Measurements from ENCODE around the gene MTHFD1L. TPM values are rescaled to one million over a fixed set of nuclear protein-coding genes. Genes with fewer than 3 reads are reported as not detected.

Gene MTHFD1L
- polyA plus RNA-seq, 3 donors: 0.25 to 1.3 (median 0.39) TPM

- H3K27ac ChIP-seq (ENCODE audit: low read depth in 1 of 2, low read length in 2 of 2): no peak overlapping the region
- Mint-ChIP-seq H3K9me3 (no peaks in the 10 kb centered on the region), H3K27me3 (ENCODE audit: low read depth in 3 of 3) (no peaks in the 10 kb centered on the region), H3K4me3 (no peak overlapping the region), H3K36me3 (peaks cover 3 to 8% of the 10 kb centered on the region in 2 donors), H3K27ac (peak overlapping the region in 1 of 7 donors; percentile 18), H3K4me1 (peaks cover 23% of the 10 kb centered on the region)
- H3K4me1 ChIP-seq (ENCODE audit: control insufficient read depth in 1 of 2, insufficient read depth in 2 of 2, low read length in 2 of 2): peaks cover 8% of the 10 kb centered on the region in 2 donors
- H3K9ac ChIP-seq (ENCODE audit: insufficient read depth, low read length, poor library complexity, severe bottlenecking): no peak overlapping the region
- no peaks in the 10 kb centered on the region for H4K20me1 ChIP-seq (ENCODE audit: insufficient read depth, low read length)
- no peaks in the 10 kb centered on the region for H3K27me3 ChIP-seq (ENCODE audit: control insufficient read depth in 2 of 2, insufficient read depth in 2 of 2, low read length in 2 of 2)
- H3K4me2 ChIP-seq (replicated peaks; ENCODE audit: extremely low read depth, low read length, poor library complexity, severe bottlenecking): no peak overlapping the region
- H3K36me3 ChIP-seq (replicated peaks in 1 of 2; ENCODE audit: control insufficient read depth in 1 of 2, insufficient read depth in 2 of 2, low read length in 2 of 2): peaks cover 0 to 6% of the 10 kb centered on the region in 2 donors
- TF ChIP-seq CTCF (IDR thresholded peaks at IDR 0.05): no peak
- no peaks in the 10 kb centered on the region for H3K9me3 ChIP-seq (replicated peaks in 1 of 2; ENCODE audit: control insufficient read depth in 1 of 2, insufficient read depth in 1 of 2, low read length in 2 of 2)
- no peak overlapping the region for H2AFZ ChIP-seq (ENCODE audit: insufficient read depth, low read depth, low read length, poor library complexity, severe bottlenecking)
- no peak overlapping the region for H3K4me3 ChIP-seq (replicated peaks in 1 of 3; ENCODE audit: low read depth in 2 of 3, low read length in 3 of 3)
- H3K79me2 ChIP-seq (ENCODE audit: insufficient read depth, low read length): no peaks in the 10 kb centered on the region
- no CpG with 5 or more reads among the region's 2 CpGs for WGBS (ENCODE audit: insufficient coverage)
- intact Hi-C loops (cut with micrococcal nuclease): no loop called here
- no peak for DNase-seq
Observed at GRCh38 chr6:150922137-150922536, 56.6 kb downstream of the MTHFD1L start.

GRCh38 chr6:150924808-150925589 is 59.5 kb downstream of the MTHFD1L start:
- no peak overlapping the region for H3K4me3 ChIP-seq (replicated peaks in 1 of 3; ENCODE audit: low read depth in 2 of 3, low read length in 3 of 3)
- no peak for TF ChIP-seq CTCF (IDR thresholded peaks at IDR 0.05)
- peaks cover 23% of the 10 kb centered on the region for H3K4me1 Mint-ChIP-seq
- no peak overlapping the region for H3K27ac ChIP-seq (ENCODE audit: low read depth in 1 of 2, low read length in 2 of 2)
- peaks cover 8% of the 10 kb centered on the region in 2 donors for H3K4me1 ChIP-seq (ENCODE audit: control insufficient read depth in 1 of 2, insufficient read depth in 2 of 2, low read length in 2 of 2)
- no peaks in the 10 kb centered on the region for H3K79me2 ChIP-seq (ENCODE audit: insufficient read depth, low read length)
- peaks cover 4 to 6% of the 10 kb centered on the region in 2 donors for H3K36me3 Mint-ChIP-seq
- H2AFZ ChIP-seq (ENCODE audit: insufficient read depth, low read depth, low read length, poor library complexity, severe bottlenecking): no peak overlapping the region
- H3K27me3 ChIP-seq (ENCODE audit: control insufficient read depth in 2 of 2, insufficient read depth in 2 of 2, low read length in 2 of 2): no peaks in the 10 kb centered on the region
- no peak overlapping the region for H3K9ac ChIP-seq (ENCODE audit: insufficient read depth, low read length, poor library complexity, severe bottlenecking)
- H3K4me2 ChIP-seq (replicated peaks; ENCODE audit: extremely low read depth, low read length, poor library complexity, severe bottlenecking): no peak overlapping the region
- intact Hi-C loops (cut with micrococcal nuclease): no loop called here
- peak; percentile 14 to 41 (median 18) for DNase-seq
- H3K27ac Mint-ChIP-seq: peak overlapping the region; percentile 48 to 91 (median 81)
- no peak overlapping the region for H3K4me3 Mint-ChIP-seq
- H4K20me1 ChIP-seq (ENCODE audit: insufficient read depth, low read length): no peaks in the 10 kb centered on the region
- peaks cover 0 to under 1% of the 10 kb centered on the region in 2 donors for H3K36me3 ChIP-seq (replicated peaks in 1 of 2; ENCODE audit: control insufficient read depth in 1 of 2, insufficient read depth in 2 of 2, low read length in 2 of 2)
- H3K27me3 Mint-ChIP-seq (ENCODE audit: low read depth in 3 of 3): no peaks in the 10 kb centered on the region
- H3K9me3 ChIP-seq (replicated peaks in 1 of 2; ENCODE audit: control insufficient read depth in 1 of 2, insufficient read depth in 1 of 2, low read length in 2 of 2): no peaks in the 10 kb centered on the region
- WGBS (ENCODE audit: insufficient coverage): 89% methylated on average over 6 of the region's 11 CpGs
- no peaks in the 10 kb centered on the region for H3K9me3 Mint-ChIP-seq

Data from CD14-positive monocyte (primary cell).